Duodenal mucosa (tissue), 2 donors: ENCODE measurements around the gene CXCR4.

Experiments
- H3K27ac ChIP-seq: one replicate; pipeline ENCODE4 v1.7.0; 2013; ENCODE audit warnings: low read depth, low read length
- H3K27me3 ChIP-seq, 2 donors: one replicate each; pipeline ENCODE4 v1.7.0; 2013; ENCODE audit warnings: low read length in 2 of 2, control low read depth in 1 of 2; ENCODE audit not compliant: insufficient read depth in 2 of 2, control insufficient read depth in 1 of 2
- H3K36me3 ChIP-seq, 2 donors: one replicate each; pipeline ENCODE4 v1.7.0; 2013; ENCODE audit warnings: low read length in 2 of 2, control low read depth in 1 of 2; ENCODE audit not compliant: insufficient read depth in 2 of 2, control insufficient read depth in 1 of 2
- H3K4me1 ChIP-seq, 2 donors: one replicate each; pipeline ENCODE4 v1.7.0; 2013; ENCODE audit warnings: low read length in 2 of 2, control low read depth in 1 of 2; ENCODE audit not compliant: insufficient read depth in 2 of 2, control insufficient read depth in 1 of 2
- H3K4me3 ChIP-seq, 2 donors: one replicate each; pipeline ENCODE4 v1.7.0; 2013; ENCODE audit warnings: low read length in 2 of 2, low read depth in 1 of 2
- H3K9ac ChIP-seq, 2 donors: one replicate each; pipeline ENCODE4 v1.7.0; 2013; ENCODE audit warnings: low read length in 2 of 2, low read depth in 1 of 2
- H3K9me3 ChIP-seq, 2 donors: one replicate each; pipeline ENCODE4 v1.7.0; 2013; ENCODE audit warnings: low read length in 2 of 2, control low read depth in 1 of 2; ENCODE audit not compliant: control insufficient read depth in 1 of 2

The CXCR4 gene

DNA sequence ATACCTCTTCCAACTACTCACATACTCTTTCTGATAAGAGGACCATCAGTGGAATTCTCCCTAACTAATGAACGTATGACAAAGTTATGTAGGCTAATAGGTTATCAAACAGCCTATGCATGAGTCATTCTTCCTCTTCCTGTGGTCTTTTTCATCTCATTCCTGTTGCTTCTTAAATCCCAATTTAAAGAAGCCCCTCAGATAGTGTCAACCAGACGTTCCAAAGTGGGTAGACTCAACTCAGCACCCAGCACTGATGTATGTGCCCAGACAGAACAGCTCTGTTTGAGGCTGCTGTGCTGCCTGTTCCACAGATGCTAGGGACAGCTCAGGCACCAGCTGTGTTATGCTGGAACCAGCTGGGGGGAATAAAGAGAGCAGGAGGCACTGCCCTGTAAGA, 52.6 kb downstream of the CXCR4 start:
- no peaks in the 10 kb centered on the region for H3K9me3 ChIP-seq
- H3K9ac ChIP-seq = no peak overlapping the region
- H3K4me3 ChIP-seq = no peak overlapping the region
- H3K36me3 ChIP-seq = no peaks in the 10 kb centered on the region
- no peak overlapping the region for H3K27ac ChIP-seq
- no peaks in the 10 kb centered on the region for H3K27me3 ChIP-seq
- H3K4me1 ChIP-seq = peaks cover 0 to 12% of the 10 kb centered on the region in 2 donors
